ENCODE data around the gene DOCK4.

Gene DOCK4

GRCh38 chr7:112156412-112156811 lies 49.8 kb downstream of the DOCK4 start:
- no peak for DNase-seq

DNA sequence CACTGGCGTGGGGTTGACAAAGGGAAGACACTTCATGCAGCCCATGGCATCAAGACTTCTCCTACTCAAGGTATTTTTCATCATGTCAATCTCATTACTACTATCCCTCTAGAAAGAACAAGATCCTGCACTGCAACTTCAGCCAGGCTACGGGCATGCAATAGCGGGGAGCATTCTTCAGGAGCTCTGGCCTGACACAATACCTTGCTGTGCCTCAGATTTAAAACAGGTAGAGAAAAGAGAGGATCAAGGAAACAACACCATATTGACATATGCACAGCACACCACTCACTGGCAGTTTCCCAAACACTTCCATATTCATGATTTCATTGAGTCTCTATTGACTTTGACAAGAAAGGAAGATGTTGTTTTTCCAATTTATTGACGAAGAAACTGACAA lies 51.5 kb downstream of the DOCK4 start:
- DNase-seq, result no peak

DNA sequence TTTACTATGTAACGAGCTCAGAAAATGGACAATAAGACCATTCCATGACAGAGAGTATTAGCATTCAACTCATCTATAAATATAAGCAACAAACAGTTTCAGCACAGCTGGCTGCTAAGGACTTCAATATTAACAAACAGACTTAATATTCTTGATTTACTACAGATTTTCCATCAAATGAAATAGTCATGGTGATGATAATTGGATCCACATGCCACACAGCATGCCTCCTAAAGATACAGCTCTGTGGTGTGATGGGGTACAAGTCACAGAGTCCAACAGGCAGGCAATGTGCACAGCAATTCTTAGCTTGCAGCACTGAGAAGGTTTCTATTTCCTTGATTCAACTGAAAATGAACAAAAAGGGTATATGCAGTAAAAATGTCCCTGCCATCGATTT lies 54.0 kb downstream of the DOCK4 start:
- no peak for DNase-seq

GRCh38 chr7:112150823-112151641 lies 55.2 kb downstream of the DOCK4 start:
- no peak for DNase-seq

- no peak for DNase-seq
These were observed 56.5 kb downstream of the DOCK4 start for GRCh38 chr7:112149734-112150133.

- no peak for DNase-seq
These were observed 58.3 kb downstream of the DOCK4 start for GRCh38 chr7:112147793-112148361.

DNA sequence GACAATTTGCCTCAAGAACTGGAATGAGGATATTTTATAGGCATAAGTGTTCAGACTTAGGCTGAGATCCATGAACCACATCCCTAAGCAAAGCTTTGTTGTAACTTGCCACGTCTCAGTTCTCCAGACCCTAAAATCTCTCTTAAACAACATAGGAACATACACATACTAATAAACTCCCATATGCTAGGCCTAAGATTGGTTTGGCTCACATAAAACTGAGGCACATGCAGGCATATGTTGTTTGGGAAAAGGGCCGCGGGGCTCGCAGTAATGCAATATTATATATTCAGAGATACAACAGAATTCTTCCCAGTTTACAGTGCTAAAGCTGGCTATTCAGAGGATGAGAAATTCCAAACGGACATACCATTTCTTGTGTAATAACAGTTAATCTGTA lies 61.0 kb downstream of the DOCK4 start:
- DNase-seq, result no peak

DNA sequence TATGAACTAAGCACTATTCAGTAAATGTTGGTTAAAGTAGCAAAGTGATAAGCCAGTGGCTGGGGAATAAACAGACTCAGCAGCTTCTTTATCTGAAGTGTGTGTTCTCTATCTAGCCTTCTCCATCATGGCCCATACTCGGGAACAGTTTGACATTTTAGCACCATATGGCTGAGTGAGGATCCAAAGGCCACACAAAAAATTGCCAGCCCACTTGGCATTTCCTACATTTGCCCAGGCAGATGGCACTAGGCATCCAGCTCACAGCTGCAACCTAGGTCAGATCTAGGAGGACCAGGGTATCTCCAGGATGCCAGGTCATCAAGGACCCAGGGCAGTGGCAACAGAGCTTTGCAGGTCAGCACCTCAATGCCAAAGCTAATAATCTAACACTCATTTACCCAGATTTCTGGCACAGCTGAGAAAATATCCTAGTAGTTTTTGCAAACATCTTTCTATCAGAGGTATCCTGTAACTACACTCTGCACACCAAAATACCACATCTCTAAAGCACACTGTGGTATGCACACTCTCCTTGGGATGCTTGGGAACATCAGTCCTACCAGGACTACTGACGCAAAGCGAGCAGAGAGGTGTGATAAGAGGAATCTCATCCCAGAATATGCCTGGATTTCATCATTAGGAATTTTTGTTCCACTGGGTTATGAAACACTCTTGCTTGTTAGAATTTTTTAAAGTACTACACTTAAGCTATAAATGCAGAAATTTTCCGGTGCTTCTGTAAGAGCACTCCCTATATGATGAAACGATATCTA lies 61.7 kb downstream of the DOCK4 start:
- DNase-seq, result no peak

- no peak for DNase-seq
These were observed 62.6 kb downstream of the DOCK4 start for GRCh38 chr7:112143582-112143981.

GRCh38 chr7:112143136-112143535 lies 63.1 kb downstream of the DOCK4 start:
- DNase-seq, result no peak

- DNase-seq, result no peak
These were observed 65.6 kb downstream of the DOCK4 start for GRCh38 chr7:112140600-112140999.

GRCh38 chr7:112138938-112139337 lies 67.3 kb downstream of the DOCK4 start:
- no peak for DNase-seq

DNA sequence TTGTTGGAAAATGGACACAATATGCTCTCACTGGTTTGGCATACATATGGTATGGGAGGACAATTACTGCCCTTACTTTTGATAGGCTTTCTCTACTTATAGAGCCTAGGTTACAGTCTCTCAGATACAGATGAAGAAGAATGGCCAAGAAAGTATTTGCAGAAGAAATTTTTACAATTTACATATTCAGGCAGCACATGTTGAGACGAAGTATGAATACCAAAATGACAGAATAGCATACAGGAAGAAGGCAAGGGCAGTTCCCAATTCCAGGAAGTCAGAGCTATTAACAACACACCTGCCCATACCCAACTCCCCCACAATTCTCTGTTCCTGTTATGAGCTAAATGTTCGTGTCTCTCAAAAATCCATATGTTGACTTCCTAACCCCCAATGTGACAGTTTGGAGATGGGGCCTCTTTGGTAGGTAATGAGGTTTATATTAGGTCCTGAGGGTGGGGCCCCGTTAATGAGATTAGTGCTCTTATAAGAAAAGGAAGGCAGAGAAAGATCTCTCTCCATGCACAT lies 67.8 kb downstream of the DOCK4 start:
- DNase-seq, result no peak

GRCh38 chr7:112137141-112138101 lies 68.8 kb downstream of the DOCK4 start:
- DNase-seq, result no peak

- DNase-seq, result no peak
These were observed 69.8 kb downstream of the DOCK4 start for GRCh38 chr7:112136271-112137008.

- DNase-seq, result no peak
These were observed 70.4 kb downstream of the DOCK4 start for GRCh38 chr7:112135815-112136214.

DNA sequence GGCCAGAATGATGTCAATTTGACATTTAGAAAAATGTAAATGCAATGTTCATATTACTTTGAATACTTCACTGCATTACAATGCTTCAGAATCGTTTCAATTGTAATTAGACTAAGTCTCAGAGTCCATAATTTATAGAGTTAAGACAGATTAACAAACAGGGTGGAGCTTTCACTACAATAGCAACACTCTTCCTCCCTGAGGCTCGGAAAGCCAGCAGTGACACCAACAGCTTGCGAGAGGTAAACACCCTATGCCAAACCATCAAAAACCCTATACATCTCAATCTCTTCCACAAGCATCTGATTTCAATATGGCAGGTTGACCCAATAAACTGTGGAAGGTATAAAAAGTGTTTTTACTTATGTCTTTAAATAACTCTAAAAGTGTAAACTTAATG lies 72.2 kb downstream of the DOCK4 start:
- DNase-seq, result no peak

DNA sequence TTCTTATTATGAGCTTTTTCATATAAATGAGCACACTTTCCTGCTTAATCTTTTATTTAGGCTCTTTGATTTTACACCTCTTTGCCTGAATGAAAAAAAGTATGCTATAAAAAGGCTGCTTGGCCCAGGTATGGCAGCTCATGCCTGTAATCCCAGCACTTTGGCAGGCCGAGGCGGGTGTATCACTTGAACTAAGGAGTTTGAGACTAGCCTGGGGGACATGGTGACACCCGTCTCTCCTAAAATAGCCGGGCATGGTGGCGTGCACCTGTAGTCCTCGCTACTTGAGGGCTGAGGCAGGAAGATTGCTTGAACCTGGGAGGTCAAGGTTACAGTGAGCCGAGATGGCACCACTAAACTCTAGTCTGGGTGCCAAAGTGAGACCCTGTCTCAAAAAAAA lies 72.9 kb downstream of the DOCK4 start:
- DNase-seq, result no peak

DNA sequence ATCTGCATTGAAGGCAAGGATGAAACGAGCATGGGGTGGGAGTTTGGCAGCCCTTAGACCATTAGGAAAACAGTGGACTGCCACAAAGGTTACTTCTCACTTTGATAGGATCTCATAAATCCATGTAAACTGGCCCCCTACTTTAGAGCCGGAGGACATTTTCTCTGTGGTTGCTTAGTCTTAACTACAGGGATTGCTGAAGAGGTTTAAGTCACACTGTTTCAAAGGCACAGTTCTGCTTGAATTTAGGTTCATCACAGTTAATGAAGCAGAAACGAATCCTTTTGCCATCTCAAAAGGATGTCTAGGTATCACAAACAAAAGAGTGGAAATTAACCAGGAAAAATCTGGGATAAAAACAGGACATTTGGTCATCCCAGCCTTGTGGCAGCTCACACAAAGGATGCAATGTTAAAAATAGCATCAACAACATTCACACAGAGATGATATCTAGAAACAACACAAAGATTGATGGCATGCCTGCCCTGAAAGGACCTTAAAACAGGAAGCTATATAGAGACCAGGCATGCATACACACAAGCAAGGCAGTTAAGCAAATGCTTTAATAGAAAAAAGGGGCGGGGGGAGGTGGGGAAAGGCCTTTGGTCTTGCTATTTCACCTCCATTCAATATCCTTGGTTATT lies 74.0 kb downstream of the DOCK4 start:
- no peak for DNase-seq

DNA sequence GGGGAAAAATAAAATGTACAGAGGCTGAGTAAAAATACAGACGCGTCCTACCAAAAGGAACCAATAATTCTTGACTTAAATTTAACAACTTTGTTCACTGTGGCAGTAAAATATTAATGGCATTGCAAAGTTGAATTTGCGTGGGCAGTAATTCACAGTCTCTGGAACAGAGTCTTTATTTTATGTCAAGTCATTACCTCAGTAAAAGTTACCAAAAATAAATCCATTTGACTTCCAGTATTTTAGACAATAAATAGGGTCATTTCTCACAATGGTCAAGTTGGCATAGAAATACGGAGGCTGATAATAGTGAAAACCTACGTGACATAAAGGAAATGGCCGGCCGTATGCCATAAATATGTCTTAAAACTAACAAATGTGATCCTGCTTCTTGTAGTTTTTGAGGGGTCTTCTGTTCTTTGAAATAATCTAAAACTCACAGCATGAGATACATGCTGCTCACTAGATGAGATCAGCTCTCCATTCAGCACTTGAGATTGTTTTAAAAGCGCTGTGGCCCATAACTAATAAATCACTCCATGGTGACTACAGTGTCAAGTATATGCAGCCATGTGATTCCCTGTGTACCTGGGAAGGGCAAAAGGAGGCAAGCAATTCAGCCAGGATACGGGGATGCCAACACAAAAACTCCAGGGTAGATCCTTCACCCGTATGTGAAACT lies 75.3 kb downstream of the DOCK4 start:
- no peak for DNase-seq
